Stimulated activated naive CD4-positive, alpha-beta T cell treated with Interleukin-2 at 50 U/mL for 16 hours (primary cell): ENCODE measurements around the gene PDLIM7.
"Not testable (repeated sequence)": the region's sequence is repeated elsewhere in the genome, so short reads cannot be mapped to it uniquely, and the experiment has no call there.

Source experiments
- DNase-seq: peaks from one replicate; lab custom pipeline; 2025; lab: John Stamatoyannopoulos, UW

The PDLIM7 gene

DNA sequence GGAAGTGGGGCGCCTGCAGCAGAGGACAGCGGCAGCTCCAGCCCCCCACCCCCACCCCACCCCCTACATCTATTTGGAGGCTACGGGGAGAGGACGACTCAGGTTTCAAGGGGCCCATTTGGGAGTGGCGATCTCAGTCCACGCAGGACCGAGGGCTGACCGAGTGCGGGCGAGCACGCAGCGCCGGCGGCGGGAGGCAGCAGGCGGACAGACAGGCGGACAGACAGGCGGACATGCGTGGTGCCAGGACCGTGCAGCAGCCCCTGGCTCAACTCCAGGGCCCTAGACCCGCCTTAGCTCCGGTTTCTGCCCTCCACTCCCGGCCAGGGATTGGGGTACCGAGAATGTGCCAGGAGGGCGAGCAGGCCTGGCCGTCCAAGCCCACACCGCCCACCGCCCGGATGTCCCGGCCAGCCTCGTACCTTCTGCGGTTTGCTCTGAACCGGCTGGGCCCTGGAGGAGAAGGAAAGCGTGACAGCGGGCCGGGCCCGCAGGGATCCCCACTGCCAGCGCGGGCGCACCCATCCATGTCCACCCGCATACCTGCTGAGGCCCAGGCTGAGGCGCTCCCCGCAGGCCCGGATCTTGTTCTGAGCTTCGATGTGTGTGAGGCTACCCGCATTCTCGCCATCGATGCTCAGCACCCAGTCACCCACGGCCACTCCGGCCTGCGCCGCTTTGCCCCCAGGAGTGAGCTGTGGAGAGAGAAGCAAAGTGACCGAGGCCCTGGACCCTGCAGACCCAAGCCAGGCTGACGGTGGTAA lies 5.2 kb downstream of the PDLIM7 start:
- no peak for DNase-seq

DNA sequence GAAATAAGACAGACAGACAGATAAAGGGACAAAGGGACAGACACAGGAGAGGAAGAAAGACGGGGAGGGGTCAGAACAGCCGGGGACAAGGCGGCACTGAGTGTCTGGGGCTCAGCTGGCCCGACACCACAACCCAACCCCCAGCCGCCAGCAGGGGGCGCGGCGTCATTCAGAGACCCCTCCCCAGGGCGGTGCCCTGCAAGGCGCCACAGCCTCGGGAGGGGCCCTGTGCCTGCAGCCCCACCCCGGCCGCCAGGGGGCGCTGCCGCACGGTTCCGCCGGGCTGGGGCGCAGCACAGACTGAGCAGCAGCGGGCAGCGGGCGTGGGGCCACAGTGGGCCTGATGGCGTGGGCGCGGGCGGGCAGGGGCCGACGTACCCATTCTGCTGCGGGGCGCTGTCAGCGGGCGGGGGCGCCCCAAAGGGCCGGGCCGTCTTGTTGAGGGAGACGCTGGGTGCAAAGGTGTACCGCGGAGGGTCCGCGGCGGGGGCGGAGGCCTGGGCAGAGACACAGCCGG lies 5.9 kb downstream of the PDLIM7 start:
- DNase-seq: no peak

DNA sequence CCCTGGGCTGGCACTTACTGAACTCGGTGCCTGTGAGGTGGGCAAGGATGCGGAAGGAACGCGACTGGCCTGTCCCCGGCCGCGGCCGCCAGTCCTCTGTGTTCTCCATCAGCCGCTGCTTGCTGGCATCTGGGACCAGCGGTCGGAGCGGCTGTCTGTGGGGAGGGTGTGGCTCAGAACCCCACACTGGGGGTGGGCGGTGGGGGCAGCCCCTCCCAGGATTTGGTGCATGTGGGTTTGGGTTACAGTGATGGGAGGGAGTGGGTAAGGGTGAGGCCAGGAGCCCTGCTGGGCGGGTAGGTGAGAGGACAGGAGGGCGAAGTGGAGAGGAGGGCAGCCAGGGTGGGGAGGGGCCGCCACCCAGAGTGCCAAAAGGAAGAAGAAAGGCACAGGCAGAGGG lies 6.4 kb downstream of the PDLIM7 start:
- DNase-seq: no peak

DNA sequence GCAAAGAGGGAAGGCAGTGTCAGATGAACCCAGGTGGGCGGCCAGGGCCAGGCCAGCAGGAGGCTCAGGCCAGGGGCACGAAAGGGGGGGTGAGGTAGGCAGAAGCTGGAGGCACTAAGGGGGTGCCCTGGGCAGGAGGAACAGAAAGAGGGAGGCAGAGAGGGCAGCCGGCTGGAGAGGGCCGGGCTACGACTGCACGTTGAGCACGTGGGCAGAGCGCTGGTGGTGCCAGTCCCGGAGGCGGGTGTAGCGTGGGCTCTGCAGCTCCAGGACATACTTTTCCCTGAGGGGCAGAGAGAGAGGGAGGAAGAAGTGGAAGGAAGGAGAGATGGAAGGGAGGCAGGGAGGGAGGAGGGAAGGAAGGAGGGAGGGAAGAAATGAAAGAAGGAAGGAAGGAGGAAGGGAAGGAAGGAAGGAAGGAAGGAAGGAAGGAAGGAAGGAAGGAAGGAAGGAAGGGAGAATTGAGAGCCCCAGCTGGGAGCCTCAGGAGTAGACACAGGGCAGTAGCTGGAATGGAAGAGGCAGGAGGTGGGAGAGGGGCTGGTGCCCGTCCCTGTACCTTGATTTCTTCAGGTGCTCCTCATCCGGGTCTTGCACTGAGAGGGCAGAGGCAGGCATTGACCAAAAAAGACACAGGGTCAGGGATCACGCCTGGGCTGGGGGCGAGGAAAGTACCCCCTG lies 7.0 kb downstream of the PDLIM7 start:
- no peak for DNase-seq

DNA sequence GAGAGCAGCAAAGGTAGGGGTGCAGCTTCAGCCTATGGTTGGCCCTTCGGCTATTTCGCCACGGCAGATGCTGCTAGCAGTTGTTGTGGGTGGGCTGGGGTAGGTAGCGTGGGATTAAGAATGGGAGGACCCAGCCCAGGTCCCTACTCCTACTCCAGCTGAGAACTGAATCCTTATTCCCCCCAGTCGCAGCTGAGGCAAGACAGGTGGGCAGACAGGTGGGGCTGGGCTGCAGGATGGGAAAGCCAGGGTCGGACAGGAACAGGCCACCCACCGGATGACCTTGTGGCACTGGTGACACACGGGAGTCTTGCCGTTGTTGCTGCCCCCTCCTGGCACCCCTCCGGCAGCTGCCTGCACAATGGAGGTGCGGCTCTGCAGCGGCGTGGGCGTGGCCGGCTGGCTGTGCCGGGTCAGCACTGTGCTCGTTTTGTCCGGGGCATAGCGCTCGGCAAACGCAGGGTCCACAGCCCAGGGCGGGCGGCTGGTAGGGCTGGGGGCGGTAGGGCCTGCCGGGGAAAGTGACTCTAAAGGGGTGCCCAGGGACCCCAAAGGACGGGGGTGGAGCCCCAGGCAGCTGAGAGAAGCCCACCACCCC lies 8.2 kb downstream of the PDLIM7 start:
- no peak for DNase-seq

DNA sequence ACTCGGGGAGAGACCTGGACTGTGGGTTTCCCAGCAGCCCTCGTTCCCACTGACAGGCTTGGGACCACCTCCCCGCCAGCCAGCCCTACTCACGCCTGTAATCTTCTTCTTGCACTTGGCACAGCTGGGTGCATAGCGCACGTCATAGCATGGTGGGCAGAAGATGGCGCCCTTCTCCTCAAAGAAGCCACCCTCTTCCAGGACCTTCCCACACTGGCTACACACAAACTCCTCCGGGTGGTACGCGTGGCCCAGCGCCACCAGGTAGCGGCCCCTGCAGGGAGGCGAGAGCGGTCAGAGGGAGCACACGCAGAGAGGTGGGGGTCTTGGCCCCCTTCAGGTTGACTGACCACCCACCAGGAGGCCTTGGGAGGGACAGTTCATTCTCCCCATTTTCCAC lies 9.4 kb downstream of the PDLIM7 start:
- DNase-seq: no peak

DNA sequence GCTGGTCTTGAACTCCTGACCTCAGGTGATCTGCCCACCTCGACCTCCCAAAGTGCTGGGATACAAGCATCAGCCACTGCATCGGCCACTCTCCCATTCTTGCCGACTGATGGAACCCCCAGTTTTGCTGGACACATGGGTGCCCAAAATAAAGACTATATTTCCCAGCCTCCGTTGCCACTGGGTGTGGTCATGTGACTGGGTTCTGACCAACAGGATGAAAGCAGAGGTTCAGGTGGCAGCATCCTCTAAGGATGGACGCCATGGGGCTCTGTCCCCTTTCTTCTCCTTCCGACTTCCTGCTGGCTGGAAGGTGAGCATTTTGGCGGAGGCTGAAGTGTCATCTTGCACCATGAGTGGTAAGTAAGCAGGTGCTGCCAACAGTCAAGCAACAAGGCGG lies 10.3 kb downstream of the PDLIM7 start:
- DNase-seq: no peak

DNA sequence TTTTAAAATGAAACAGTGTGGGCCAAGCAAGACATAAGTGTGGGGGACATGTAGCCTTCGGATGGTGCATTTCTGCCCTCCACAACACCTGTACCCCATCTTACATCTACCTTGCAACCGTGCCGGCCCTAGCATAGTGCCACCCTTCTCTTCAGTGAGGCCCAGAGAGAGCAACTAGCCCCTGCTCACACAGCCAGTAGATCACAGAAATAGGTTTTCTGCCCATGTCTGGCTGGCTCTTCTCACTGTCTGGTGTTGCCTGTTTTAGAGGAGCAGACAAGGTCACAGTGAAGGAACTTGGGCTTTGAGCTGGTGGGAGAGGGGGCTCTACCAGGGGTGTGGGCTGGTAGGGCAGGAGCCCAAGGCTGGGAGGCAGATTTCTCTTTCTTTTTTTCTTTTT lies 11.1 kb downstream of the PDLIM7 start:
- DNase-seq: no peak

DNA sequence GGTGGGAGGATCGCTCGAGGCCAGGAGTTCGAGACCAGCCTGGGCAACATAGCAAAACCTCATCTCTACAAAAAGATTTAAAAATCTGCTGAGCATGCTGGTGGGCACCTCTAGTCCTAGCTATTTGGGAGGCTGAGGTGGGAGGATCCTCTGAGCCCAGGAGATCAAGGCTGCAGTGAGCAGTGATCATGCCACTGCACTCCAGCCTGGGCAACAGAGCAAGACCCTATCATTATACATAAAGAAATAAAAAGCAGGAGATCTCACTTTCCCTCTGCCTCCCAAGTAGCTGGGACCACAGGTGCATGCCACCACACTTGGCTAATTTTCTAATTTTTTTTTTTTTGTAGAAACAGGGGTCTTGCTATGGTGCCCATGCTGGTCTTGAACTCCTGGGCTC lies 11.7 kb downstream of the PDLIM7 start:
- DNase-seq: not testable (repeated sequence)

DNA sequence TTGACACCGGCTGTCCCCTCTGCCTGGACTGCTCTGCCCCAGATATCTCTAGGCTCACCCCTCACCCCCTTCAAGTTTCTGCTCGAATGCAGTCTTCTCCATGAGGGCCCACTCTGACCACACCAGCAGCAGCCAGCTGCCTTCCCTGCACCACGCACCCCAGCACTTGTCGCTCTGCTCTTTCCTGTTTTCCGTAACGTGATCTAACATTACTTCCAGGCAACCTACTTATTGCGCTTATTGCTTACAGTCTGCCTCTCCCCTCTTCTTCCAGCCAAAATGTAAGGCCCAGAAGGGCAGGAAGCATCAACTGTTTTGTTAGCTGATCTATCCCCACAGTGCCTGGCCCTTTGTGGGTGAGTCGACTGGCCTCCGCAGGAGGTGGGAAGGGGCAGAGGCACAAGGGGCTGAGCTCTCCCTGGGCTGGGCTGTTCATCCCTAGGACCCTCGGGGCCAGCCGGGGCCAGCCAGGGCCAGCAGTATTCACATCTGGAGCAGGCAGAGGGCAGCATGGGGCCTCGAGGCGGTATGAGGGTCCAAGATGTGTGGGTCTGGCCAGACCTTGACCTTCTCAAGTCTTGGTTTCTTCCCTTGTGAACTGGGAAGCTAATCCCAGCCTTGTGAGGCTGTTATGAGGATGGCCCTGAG lies 12.4 kb downstream of the PDLIM7 start:
- no peak for DNase-seq

DNA sequence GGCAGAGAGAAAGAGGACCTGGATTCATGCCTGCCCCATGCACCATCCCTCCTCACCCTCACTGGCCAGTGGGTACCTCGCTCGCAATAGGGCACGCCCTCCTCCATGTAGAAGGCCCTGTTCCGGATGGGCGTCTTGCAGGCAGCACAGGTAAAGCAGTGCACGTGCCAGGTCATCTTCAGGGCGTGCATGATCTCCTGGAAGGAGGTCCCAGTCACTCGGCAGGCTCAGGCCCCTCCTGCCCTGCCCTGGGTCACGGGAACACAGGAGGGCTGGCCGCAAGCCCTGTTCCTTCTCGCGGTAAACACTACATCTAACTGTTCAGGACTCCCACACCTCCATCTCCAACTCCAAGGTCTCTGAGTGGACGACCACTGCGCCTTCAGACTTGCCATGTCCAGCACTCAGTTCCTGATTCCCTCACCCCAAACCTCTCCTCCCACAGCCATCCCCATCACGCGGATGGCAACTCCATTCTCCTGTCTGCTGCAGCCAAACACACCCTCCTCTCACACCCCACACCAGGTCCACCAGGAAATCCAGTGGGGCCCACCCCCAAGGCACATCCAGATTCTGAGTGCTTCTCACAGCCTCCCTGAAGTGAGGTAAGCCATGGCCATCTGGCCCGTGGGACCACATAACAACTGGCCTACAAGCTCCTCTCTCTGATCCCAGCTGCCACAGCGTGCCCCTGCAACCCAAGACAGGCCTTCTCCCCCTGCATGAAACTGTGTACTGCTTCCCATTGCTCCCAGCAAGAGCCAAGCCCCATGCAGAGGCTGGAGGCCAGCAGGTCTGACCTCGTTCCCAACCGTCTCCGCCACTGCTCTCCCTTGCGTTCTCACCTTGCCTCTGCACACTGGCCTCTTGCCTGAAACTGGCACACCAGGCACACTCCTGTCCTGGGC lies 13.2 kb downstream of the PDLIM7 start:
- no peak for DNase-seq

DNA sequence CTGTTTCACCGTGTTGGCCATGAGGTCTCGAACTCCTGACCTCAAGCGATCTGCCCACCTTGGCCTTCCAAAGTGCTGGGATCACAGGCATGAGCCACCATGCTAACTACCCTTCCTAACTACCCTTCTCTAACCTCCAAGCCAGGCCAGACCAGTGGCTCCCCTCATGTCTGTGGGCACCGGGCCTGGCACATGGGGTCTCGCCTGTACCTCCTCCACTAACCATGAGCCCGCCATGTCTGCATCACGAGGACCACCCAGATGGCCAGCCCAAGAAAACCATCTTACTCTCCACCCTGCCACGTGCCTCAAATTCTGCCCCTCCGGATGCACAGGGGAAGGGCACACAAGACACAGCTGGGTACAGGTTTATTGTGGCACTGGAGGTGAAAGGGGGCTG lies 14.4 kb downstream of the PDLIM7 start:
- no peak for DNase-seq

DNA sequence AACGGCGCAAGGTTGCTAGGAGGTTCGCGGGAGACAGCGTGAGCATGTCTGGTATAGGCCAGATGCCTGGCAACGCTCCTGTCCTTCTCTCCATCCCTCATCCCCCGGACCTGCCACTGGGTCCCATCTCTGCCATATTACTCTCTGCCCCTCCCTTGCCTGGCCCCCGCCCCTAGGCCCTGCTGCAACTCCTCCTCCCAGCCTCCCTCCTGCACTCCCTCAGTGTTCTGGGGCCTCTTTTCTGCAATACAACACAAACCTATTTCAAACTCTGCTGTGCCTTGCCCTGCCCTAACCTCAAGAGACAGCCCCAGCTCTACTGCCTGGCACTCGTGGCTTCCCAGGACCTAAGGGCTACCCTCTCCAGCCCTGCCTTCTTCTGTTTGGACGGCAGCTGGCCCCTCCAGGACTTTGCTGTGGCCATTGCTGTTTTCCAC lies 15.0 kb downstream of the PDLIM7 start:
- no peak for DNase-seq

DNA sequence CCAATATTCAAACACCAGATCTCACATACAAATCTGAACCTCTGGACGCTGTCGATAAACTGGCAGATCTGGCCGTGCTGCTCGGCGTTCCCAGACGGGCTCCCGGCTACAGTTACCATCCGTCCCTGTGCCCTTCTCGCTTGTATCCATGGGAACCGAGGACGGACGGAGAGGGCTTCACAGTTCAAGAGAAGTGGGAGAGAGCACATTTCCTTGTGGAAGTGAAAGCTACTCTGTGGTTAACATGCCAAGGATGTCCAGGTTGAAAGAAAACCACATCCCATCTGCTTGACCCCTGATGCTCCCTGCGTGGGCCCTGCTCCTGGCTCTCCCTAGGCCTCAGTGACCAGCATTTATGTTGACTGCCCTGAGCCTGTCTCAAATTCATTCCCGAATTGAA lies 17.6 kb downstream of the PDLIM7 start:
- DNase-seq: no peak

DNA sequence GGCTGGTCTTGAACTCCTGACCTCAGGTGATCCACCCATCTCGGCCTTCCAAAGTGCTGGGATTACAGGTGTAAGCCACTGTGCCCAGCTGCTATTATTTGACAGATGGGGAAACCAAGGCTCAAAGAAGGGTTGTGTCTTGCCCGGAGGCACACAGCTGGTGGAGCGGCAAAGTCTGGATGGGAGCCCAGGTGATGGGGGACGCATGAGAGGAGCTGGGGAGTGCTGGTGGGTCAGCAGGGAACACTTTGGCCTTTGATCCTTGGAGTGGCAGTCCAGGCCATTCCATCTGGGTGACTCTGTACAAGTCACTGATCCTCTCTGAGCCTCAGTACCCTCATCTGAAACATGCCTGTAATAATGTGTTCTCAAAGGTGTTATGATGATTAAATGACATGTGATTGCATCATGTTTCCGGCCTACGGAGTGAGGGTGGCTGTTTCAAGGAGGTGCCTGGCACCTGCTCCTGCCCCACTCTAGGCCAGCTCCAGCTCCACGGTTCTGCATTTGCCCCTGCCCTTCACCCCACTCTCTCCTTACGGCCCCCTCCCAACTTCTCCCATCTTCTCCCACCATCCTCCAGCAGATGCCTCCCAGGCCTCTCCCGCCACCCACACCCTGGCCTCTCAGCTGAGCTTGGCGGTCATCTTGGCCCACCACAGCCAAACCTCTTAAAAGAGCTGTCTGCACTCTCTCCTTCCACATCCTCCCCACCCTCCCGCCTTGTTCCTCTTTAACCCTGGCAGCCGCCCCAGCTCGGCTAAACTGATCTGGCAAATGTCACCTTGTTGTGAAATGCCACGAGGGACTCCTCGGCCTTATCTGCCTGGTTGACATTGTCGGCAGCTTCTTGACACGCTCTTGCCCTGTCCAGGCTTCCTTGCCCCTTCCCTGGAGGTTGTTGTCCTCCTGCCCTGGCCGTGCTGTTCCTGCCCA lies 18.4 kb downstream of the PDLIM7 start:
- DNase-seq: peak; percentile 24

DNA sequence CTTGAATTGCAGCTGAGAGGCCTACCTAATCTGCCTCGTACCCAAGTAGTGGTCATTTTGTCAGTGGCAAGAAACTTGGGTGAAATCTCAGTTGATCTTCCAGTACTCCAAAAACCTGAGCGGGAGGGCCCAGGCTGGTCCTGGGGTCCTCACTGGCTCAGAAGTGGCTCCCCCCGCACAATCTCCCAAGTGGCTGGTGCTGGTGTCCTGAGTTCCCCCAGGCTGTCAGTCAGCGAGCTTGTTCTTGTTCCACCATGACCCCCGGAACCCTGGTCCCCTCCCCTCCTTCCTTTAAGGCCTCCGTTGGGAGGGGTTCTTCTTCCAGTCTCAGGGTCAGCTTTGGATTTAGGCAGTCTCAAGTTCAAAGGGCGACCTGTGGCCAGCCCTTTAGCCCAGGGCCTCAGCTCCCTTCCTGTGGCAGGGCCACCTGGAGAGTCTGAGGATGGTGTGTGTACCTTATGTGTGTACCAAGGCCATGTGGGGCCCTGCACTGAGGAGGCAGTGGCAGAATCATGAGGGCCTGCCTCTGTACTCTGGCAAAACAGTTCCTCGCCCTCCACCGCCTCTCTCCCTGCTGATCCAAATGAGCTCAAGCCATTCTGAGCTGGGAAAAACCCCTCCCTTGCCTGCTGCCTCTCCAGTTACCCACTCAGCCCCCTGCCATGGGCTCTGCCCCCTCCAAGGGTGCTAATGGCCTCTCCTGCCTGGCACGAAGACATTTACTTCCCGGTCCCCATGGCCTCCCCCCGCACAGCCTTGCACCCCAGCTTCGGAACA lies 19.5 kb downstream of the PDLIM7 start:
- DNase-seq: no peak

DNA sequence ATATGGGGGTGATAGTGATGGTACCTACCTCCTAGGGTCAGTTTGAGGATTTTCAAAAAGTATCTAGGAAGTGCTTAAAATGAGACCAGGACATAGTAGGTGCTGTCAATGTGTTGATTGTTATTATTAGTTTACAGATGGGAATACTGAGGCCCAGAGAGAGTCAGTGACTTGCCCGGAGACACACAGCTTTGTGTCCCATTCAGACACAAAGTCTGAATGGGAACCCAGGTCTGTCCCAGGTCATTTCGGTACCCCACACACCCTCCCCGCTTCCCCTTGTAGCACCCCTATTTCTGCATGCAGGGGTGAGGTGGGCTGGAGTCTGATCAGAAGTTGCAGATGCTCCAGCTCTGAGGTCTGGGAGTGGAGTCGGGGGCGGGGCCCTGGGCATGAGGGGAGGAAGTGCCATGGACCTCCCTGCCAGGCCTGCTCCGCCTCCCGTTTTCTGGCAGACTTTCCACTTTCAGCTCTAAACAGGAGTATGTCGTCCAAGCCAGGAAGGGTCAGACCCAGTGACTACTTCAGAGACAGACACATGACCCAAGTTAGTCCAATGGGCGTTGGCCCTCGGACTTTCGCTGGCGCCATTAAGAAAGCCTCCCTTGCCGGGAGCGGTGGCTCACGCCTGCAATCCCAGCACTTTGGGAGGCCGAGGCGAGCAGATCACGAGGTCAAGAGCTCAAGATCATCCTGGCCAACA lies 20.7 kb downstream of the PDLIM7 start:
- DNase-seq: no peak

DNA sequence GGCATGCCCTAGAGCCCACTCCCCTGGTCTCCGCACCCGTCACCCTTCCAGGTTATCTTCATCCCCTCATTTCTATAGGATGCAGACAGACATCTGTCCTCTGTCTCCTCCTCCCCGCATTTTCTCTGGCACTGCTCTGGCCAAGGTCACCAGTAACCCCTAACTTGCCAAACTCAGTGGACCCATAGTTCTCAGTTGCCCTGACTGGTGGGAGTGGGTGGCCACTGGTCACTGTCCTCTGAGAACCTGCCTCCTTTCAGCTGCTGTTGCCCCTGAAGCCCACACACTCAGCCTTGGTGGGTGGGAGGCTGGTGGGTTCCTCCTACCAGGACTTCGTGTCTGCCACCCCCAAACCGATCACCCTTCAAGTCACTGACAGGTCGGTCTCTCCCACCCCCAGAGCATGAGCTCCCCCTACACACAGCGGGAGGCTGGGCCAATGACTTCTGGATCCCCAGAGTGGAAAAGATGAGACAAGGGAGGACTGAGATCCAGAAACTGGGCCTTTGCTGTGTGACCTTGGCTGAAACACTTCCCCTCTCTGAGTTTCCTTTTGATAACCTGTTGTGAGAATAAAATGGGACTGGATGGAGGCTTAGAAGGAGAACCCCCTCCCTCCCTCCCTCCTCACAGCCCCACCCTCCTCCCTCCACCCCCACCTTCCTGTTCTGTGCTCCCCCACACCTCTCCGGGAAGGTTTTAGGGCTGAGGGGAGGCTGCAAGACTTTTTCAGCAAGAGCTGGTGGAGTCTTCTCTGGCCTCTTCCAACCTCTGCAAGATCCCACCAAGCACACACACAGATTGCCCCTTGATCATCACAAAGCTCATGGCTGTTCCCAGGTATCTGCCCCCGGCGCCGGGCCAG lies 21.6 kb downstream of the PDLIM7 start:
- DNase-seq: no peak
